Measurements from ENCODE around the gene MRPS9.
A peak's percentile ranks its signal among the peaks of the same experiment; 100 is the strongest.

MRPS9 gene

GRCh38 chr2:105080461-105080860 is 42.6 kb downstream of the MRPS9 start:
- no peak for DNase-seq

GRCh38 chr2:105081006-105081601 is 43.2 kb downstream of the MRPS9 start:
- DNase-seq: no peak

- no peak for DNase-seq
Measured at GRCh38 chr2:105082107-105082506, 44.2 kb downstream of the MRPS9 start.

DNA sequence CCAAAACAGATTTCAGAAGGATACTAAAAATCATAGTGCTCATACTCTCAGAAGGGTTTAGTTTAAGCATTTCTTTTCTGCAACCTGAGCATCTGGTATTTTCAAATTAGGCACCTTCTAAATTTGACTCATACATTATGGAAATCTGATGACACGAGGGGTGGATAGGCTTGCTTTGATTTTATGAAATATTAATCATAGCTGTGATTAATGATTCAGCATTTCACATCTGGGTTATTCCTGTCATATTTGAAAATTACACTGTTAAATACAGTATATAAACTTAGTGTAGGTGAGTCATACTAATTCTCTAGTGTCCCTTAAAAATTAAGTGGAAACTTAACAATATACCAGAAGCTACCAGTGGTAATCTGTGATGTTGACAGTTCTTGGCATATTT is 47.7 kb downstream of the MRPS9 start:
- no peak for DNase-seq

GRCh38 chr2:105087273-105087672 is 49.4 kb downstream of the MRPS9 start:
- no peak for DNase-seq

GRCh38 chr2:105090091-105090490 is 52.2 kb downstream of the MRPS9 start:
- DNase-seq: peak in 1 of 2 donors; percentile 10

GRCh38 chr2:105092797-105093196 is 54.9 kb downstream of the MRPS9 start:
- DNase-seq: no peak

DNA sequence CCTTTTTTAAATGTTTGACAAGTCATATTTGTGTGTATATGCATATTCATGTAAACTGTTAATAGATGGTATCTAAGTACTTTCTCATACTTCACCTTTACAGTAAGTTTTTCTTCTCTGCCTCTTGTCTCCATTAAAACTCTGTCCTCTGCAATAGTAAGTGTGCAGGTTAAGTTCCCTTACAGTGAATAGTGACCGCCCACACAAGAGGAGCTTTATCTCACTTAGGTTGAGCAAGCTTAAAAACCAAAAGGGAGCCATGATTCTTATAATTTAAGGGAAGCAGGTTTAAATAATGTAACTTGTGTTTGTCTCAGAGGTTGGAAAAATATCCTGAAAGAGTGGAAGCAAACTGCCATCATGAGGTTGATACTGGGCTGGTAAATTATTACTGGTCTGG is 61.3 kb downstream of the MRPS9 start:
- DNase-seq: peak in 1 of 2 donors; percentile 34

GRCh38 chr2:105100046-105100840 is 62.4 kb downstream of the MRPS9 start:
- peak; percentile 79 to 87 for DNase-seq

GRCh38 chr2:105102001-105102400 is 64.1 kb downstream of the MRPS9 start:
- DNase-seq: no peak

DNA sequence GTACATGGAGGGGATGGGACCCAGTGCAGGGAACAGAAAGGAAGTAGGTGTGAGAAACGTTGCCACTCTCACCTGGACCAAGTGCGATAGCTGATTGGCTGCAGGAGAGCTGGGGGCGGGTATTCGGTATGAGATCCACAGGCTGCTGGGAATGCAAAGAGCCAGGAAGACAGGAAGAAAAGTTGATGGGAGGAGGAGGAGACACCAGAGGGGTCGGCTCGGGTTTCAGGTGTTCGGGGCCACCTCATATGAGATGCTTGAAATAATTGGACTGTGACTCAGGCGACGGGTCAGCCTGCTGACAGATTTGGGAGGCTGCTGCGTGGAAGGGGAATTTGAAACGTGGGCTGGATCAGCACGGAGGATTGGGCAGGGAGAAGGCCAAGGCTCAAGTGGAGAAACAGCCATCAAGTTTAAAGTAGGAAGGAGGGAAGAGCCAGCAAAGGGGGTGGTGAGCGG is 65.1 kb downstream of the MRPS9 start:
- DNase-seq: no peak

GRCh38 chr2:105103481-105103880 is 65.6 kb downstream of the MRPS9 start:
- DNase-seq: no peak

GRCh38 chr2:105104208-105104731 is 66.4 kb downstream of the MRPS9 start:
- DNase-seq: peak; percentile 16 to 24

- no peak for DNase-seq
Measured at GRCh38 chr2:105110295-105110829, 72.5 kb downstream of the MRPS9 start.

- no peak for DNase-seq
Measured at GRCh38 chr2:105111365-105112150, 73.7 kb downstream of the MRPS9 start.

DNA sequence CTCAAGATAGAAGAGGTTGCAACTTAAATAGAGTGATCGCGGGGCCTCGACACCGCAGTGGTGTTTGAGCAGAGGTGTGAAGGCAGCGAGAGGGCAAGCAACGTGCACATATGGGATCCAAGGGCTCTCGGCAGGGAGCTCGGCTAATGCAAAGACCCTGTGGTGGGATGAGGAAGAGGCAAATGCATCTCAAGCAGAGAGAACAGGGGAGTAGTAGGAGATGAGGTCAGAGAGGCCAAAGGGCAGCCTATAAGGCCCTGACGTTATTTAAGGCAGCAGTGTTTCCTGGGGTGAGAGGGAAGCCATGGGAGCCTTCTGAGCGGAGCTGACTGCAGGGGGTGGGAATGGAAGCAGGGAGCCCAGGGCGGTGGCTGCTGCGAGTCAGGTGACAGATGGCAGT is 74.5 kb downstream of the MRPS9 start:
- no peak for DNase-seq

DNA sequence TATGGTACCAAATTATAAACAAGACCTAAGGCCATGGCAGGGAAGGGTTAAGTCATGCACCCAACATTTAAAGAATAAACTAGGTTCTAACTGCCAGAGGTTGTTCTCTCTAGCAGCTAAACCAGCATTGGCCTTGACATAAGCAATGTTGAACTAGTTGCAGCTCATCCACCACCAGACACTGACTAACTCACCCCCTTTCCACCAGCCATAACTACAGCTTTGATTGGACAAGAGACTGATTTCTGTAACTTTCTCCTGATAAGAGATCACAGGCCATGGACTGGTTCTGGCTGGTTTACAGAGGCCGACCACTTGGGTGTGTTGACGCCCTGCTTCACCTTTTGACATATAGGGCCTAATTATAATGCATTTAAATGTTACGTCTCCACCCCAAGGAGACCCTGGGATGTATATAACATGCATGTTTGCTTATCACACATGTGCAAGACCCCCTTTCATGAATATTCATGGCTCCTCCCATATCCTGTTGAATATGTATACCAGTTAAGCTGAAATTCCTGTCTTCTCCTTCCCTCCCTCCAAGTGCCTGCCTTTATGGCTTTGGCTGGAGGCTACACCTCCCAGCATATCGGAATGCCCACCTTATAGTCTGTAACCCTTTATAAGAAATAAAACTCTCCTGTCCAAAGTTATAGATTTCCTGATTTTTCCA is 75.9 kb downstream of the MRPS9 start:
- DNase-seq: no peak

GRCh38 chr2:105114551-105114950 is 76.7 kb downstream of the MRPS9 start:
- peak; percentile 38 to 59 for DNase-seq

DNA sequence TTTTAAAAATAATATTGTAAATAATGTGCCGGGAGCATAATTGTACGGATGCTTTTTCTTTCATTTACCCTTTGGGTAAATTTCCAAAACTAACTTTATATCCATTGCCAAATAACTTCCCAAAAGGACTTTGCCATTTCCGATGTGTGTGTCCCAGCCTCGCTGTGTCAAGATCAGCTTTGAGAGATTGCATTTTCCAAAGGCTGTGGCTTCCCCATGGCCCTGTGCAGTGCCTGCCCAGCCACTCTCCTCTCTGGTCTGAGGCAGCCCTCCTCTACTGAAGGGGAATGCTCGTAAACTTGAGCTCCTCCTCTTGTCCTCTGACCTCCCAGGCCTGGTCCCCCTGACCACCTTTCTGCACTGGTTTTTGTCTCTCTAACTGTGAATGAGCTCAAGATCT is 78.5 kb downstream of the MRPS9 start:
- no peak for DNase-seq

DNA sequence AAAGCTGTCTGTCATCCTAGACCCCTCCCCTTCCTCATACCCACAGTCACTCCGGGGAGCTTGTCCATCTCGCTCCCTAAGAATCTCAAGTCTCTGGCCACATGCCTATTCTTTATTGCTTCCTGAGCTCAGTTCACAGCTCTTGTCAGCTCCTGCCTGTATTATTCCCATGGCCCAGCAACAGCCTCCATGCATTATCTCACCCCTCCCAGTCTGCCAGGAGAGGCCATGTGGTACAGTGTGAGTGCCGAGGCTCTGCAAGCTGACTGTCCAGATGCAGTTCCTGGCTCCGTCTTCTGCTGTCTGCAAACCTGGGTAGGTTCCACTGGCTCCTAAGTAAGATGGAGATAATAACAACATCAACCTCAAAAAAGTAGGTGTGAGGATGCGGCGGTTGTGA is 79.7 kb downstream of the MRPS9 start:
- DNase-seq: no peak

DNA sequence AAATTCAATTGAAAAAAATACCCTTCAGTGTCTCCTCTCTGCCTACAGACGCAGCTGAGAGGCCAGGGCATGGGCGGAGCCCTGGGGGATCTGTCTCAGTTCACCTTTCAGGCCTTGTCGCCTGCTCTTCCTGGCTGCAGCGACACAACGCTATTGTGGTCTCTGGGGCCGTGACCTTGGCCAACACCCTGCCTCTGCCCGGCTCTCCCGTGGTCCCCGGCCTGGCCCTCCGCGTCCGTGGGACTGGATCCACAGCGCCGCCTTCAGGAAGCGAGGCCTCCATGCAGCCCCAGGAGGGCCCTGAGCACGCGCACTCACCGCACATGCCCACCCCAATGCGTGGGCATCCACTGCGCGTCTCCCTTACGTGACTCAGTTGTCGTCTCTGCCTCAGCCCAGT is 81.1 kb downstream of the MRPS9 start:
- DNase-seq: no peak

GRCh38 chr2:105121434-105121833 is 83.6 kb downstream of the MRPS9 start:
- peak; percentile 9 to 11 for DNase-seq
